GM12874 (cell line): ENCODE data around the gene LRBA.

Experiments
- CTCF ChIP-seq: IDR thresholded peaks from 2 replicates; pipeline ENCODE4 v1.5.1; 2011; ENCODE audit warnings: low read depth, mild to moderate bottlenecking, control low read depth, low read length, moderate library complexity; ENCODE audit not compliant: insufficient read depth

LRBA gene

GRCh38 chr4:150451883-150452282 lies 563.2 kb downstream of the LRBA start:
- no peak for TF ChIP-seq CTCF

GRCh38 chr4:150447356-150447755 lies 567.7 kb downstream of the LRBA start:
- TF ChIP-seq CTCF, result no peak

- TF ChIP-seq CTCF, result no peak
Measured at GRCh38 chr4:150439451-150439933, 575.6 kb downstream of the LRBA start.

- no peak for TF ChIP-seq CTCF
Measured at GRCh38 chr4:150436598-150437370, 578.3 kb downstream of the LRBA start.

GRCh38 chr4:150431221-150431620 lies 583.9 kb downstream of the LRBA start:
- no peak for TF ChIP-seq CTCF

GRCh38 chr4:150425161-150425560 lies 589.9 kb downstream of the LRBA start:
- no peak for TF ChIP-seq CTCF

GRCh38 chr4:150423503-150423902 lies 591.6 kb downstream of the LRBA start:
- no peak for TF ChIP-seq CTCF
